Peyer's patch (tissue), 4 donors: ENCODE measurements around the gene HAS3. TPM values are rescaled to one million over a fixed set of nuclear protein-coding genes. Genes with fewer than 3 reads are reported as not detected.

ENCODE experiments used
- DNase-seq, 3 donors: peaks; one replicate each; pipeline ENCODE4 v3.0.0-alpha.2; 2017 to 2019
- H3K27ac ChIP-seq, 4 donors: fragments of 200-600 bp; sonication (generic); one replicate each; pipeline ENCODE4 v1.5.1; 2016 to 2019
- H3K27me3 ChIP-seq, 2 donors: fragments of 200-600 bp; sonication (generic); one replicate each; pipeline ENCODE4 v1.5.1; 2019
- H3K36me3 ChIP-seq, 3 donors: fragments of 200-600 bp; sonication (generic); one replicate each; pipeline ENCODE4 v1.5.1; 2016 to 2019
- H3K4me1 ChIP-seq, 4 donors: fragments of 200-600 bp; sonication (generic); one replicate each; pipeline ENCODE4 v1.5.1; 2016 to 2019
- H3K4me3 ChIP-seq, 4 donors: fragments of 200-600 bp; sonication (generic); 1 replicate in 3 of 4; 2 replicates in 1 of 4; pipeline ENCODE4 v1.5.1; 2016 to 2019; ENCODE audit warnings: mild to moderate bottlenecking in 1 of 4
- H3K9me3 ChIP-seq, 4 donors: fragments of 200-600 bp; sonication (generic); one replicate each; pipeline ENCODE4 v1.5.1; 2016 to 2019; ENCODE audit warnings: mild to moderate bottlenecking in 1 of 4
- POLR2A ChIP-seq, 2 donors: fragments of 450-650 bp; IDR thresholded peaks; one replicate each; pipeline ENCODE4 v1.5.1; 2017; ENCODE audit warnings: antibody characterized with exemption in 2 of 2, mild to moderate bottlenecking in 2 of 2, moderate library complexity in 2 of 2
- total RNA-seq, 4 donors: library from RNA; depleted of rRNA; stranded (reverse); fragments of >200 nt; gene quantifications; one replicate each; pipeline ENCODE4 v1.1.0, GENCODE V29; 2016
- TF ChIP-seq, protein P1 (sequence below), 6 experiments: fragments of 450-650 bp in 4 of 6; fragments of 200-600 bp in 2 of 6; sonication (generic) in 1 of 6; IDR thresholded peaks; one replicate each; pipeline ENCODE4 v1.5.1; 2017 to 2019; ENCODE audit warnings: antibody characterized with exemption in 6 of 6, mild to moderate bottlenecking in 3 of 6, moderate library complexity in 1 of 6

HAS3 gene
- total RNA-seq, 4 donors from 2014 or later, result 1.1 to 2.5 (median 1.2) TPM

DNA sequence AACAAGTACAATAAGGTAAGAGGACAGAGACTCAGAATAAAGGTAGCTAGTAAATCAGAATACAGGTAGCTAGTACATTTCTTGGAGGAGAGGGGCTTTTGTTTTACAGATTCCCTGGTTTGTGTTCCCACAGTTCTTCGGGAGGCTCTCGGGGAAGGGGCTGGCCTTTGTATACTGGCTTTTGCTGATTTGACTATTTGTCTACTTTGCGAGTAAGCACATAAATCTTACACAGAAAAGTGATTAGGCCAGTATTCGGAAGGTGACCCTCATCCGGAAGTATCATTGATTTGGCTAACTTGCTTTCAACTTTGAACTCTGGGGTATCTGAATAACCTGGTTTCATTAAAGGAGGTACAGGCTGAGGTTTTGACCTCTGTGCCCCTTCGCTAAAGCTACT, 60.1 kb downstream of the HAS3 start:
- no peak overlapping the region for H3K4me3 ChIP-seq
- TF ChIP-seq, protein P1, sequence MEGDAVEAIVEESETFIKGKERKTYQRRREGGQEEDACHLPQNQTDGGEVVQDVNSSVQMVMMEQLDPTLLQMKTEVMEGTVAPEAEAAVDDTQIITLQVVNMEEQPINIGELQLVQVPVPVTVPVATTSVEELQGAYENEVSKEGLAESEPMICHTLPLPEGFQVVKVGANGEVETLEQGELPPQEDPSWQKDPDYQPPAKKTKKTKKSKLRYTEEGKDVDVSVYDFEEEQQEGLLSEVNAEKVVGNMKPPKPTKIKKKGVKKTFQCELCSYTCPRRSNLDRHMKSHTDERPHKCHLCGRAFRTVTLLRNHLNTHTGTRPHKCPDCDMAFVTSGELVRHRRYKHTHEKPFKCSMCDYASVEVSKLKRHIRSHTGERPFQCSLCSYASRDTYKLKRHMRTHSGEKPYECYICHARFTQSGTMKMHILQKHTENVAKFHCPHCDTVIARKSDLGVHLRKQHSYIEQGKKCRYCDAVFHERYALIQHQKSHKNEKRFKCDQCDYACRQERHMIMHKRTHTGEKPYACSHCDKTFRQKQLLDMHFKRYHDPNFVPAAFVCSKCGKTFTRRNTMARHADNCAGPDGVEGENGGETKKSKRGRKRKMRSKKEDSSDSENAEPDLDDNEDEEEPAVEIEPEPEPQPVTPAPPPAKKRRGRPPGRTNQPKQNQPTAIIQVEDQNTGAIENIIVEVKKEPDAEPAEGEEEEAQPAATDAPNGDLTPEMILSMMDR (IDR thresholded peaks at IDR 0.05), result no peak
- TF ChIP-seq POLR2A (IDR thresholded peaks at IDR 0.05), result no peak
- DNase-seq, result no peak
- H3K4me1 ChIP-seq, result peaks cover 0 to 7% (median 0%) of the 10 kb centered on the region in 4 donors
- no peaks in the 10 kb centered on the region for H3K9me3 ChIP-seq
- H3K27me3 ChIP-seq, result no peaks in the 10 kb centered on the region
- peaks cover 0 to 59% (median 0%) of the 10 kb centered on the region in 3 donors for H3K36me3 ChIP-seq
- H3K27ac ChIP-seq, result no peak overlapping the region

DNA sequence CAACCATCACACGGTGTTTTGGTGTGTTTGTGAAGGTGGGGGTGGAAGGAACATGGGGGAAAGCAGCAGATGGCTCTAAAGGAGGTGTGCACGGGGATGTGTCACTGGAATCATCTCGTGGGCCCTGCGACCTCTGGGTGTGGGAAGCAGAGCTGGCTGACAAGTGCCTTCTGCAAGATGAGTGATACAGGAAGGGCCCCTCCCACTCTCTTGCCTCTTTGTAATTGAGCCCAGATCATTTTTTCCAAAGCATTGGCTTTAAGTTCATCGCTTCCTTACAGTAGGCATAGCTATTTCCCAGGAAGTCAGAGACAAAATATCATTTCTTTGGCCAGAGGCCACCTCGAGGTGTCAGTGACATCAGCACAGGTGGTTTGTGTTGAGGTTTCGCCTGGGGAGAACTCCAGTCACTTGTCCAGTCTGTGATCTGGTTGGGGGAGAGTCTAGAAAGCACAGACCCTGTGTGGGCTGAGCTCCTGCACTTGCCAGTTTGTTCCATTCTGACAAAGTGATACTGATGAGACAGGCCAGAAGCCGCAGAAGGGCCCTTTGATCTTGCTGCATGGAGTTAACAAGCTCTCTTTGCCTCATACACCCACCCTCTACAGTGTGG, 60.9 kb downstream of the HAS3 start:
- no peak for DNase-seq
- Histone ChIP-seq H3K27ac (no peak overlapping the region), H3K4me3 (no peak overlapping the region), H3K4me1 (peaks cover 0 to 7% (median 0%) of the 10 kb centered on the region in 4 donors), H3K27me3 (no peaks in the 10 kb centered on the region), H3K9me3 (no peaks in the 10 kb centered on the region), H3K36me3 (peaks cover 0 to 52% (median 0%) of the 10 kb centered on the region in 3 donors)
- TF ChIP-seq, protein P1 (IDR thresholded peaks at IDR 0.05), result no peak
- TF ChIP-seq POLR2A (IDR thresholded peaks at IDR 0.05), result no peak

DNA sequence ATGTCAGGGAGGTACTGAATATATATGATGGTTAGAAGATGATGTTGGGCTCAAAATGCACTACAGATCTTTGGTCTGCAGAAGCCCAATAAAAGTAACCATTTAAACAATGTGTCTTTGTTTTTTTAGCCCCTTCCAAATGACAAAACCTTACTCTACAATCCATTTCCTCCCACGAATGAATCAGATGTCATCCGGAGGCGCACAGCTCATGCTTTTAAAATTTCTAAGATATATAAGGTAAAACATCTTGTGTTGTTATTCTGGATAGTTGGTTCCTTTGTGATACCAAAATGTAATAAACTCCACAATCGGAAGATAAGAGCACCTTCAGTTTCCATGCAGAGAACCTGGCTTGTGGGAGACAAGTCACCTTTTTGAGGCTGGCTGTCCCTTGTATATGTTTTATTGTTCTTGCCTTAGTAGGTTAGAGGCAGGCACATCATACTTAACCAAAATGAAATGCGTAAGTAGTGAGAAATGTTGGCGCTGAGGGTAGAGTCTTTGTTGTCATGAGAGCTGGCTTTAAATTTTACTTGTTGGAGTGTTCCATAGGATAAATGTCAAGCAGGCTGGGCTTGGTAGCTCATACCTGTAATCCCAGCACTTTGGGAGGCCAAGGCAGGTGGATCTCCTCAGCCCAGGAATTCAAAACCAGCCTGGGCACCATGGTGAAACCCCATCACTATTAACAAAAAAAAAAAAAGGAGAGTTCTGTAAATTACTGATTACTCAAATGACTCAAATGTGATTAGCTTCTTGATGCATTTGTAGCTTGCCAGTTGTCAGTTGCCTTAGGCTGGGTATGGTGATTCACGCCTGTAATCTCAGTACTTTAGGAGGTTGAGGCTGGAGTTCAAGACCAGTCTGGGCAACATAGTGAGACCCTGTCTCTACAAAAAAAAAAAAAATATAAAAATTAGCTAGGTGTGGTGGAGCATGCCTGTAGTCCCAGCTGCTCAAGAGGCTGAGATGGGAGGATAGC, 61.8 kb downstream of the HAS3 start:
- Histone ChIP-seq H3K27ac (no peak overlapping the region), H3K4me3 (no peak overlapping the region), H3K4me1 (peaks cover 0 to 7% (median 0%) of the 10 kb centered on the region in 4 donors), H3K36me3 (peaks cover 0 to 44% (median 0%) of the 10 kb centered on the region in 3 donors), H3K9me3 (no peaks in the 10 kb centered on the region), H3K27me3 (no peaks in the 10 kb centered on the region)
- TF ChIP-seq, protein P1 (IDR thresholded peaks at IDR 0.05), result no peak
- no peak for TF ChIP-seq POLR2A (IDR thresholded peaks at IDR 0.05)
- DNase-seq, result no peak

Other genes starting within 250 kb of the HAS3 start
- 10 to 100 TPM; 53.9 to 68.7 (median 60.2) TPM for gene CHTF8, start 26.9 kb downstream of the HAS3 start, total RNA-seq
- gene UTP4, start 27.0 kb downstream of the HAS3 start, total RNA-seq, result 10 to 100 TPM in 3 of 4 donors, 1 to 10 TPM in 1; 8.9 to 19.4 (median 13.1) TPM
- 100 to 1,000 TPM in 1 of 4 donors, 10 to 100 TPM in 3; 14.5 to 140 (median 28.7) TPM for gene SNTB2, start 81.5 kb downstream of the HAS3 start, total RNA-seq
- gene VPS4A, start 205.7 kb downstream of the HAS3 start, total RNA-seq, result 10 to 100 TPM; 37.1 to 63.1 (median 47.8) TPM
- 10 to 100 TPM; 17.7 to 23.3 (median 18.9) TPM for gene PDF, start 224.9 kb downstream of the HAS3 start, total RNA-seq
- 10 to 100 TPM; 57.3 to 79.5 (median 77.0) TPM for gene COG8, start 233.9 kb downstream of the HAS3 start, total RNA-seq
- gene NIP7, start 234.1 kb downstream of the HAS3 start, total RNA-seq, result 10 to 100 TPM in 2 of 4 donors, 1 to 10 TPM in 2; 6.9 to 20.6 (median 10.5) TPM
- gene TMED6, start 246.1 kb downstream of the HAS3 start, total RNA-seq, result 1 to 10 TPM; 4.3 to 9.9 (median 6.6) TPM